ENCODE measurements around the gene DGKA. TPM values are rescaled to one million over a fixed set of nuclear protein-coding genes. Genes with fewer than 3 reads are reported as not detected.

Gene DGKA
- total and polyA plus RNA-seq, 2 of the 4 experiments (the other 2 are of a cell fraction): 71.9 to 75.1 TPM

GRCh38 chr12:55933799-55934742, 3.1 kb downstream of the DGKA start:
- peaks cover 16% of the 10 kb centered on the region for H3K9me1 ChIP-seq (ENCODE audit: insufficient read depth, low read length)
- no peak overlapping the region for H3K9ac ChIP-seq (ENCODE audit: low read depth, low read length)
- peak overlapping the region; percentile 89 for H3K14ac ChIP-seq (replicated peaks; ENCODE audit: low read depth, low read length)
- 0 out of 2 replicates have a peak overlapping the region, but pooled peaks have one; percentile 59 for H2BK120ac ChIP-seq (ENCODE audit: low read depth, low read length)
- CTCF ChIA-PET: interaction anchor here (0.6 to 1.1 kb wide), 3 partner anchors 8 to 195 kb away, joined by 3 to 4 read pairs (median 3); no protein-coding TSS in a partner anchor
- peaks cover 15% of the 10 kb centered on the region for H3K4me1 ChIP-seq (ENCODE audit: control insufficient read depth, insufficient read depth, low read length)
- H3K4ac ChIP-seq (ENCODE audit: low read depth, low read length): peak overlapping the region; percentile 91
- in situ Hi-C loops (cut with MboI; ENCODE audit: low sequenced_read_pairs) (no loop called here), dilution Hi-C loops (cut with HindIII; ENCODE audit: low sequenced_read_pairs, unreplicated experiment) (no loop called here), intact Hi-C loops (cut with micrococcal nuclease) (loop anchor here (5.0 kb wide), 2 partner anchors 117 to 192 kb away; partner anchors contain the start of genes GDF11, ORMDL2 and SARNP)
- BruUV-seq (replicated peaks): TSS peak; percentile 18
- H2BK20ac ChIP-seq (ENCODE audit: low read depth, low read length): 0 out of 2 replicates have a peak overlapping the region, but pooled peaks have one; percentile 94
- H3K23ac ChIP-seq (ENCODE audit: low read depth, low read length): peak overlapping the region; percentile 70
- peak overlapping the region; percentile 40; the same call in 1 of the 2 replicates for H3K18ac ChIP-seq (ENCODE audit: low read depth, low read length)
- H3K56ac ChIP-seq (ENCODE audit: extremely low read depth, insufficient read depth, low read length): no peak overlapping the region
- H2BK5ac ChIP-seq (ENCODE audit: low read depth, low read length, poor library complexity, severe bottlenecking): peak overlapping the region; percentile 66
- H3K36me3 ChIP-seq (ENCODE audit: control insufficient read depth, insufficient read depth, low read length): peaks cover 10% of the 10 kb centered on the region
- peak overlapping the region; percentile 71; the same call in 1 of the 2 replicates for H2AK5ac ChIP-seq (ENCODE audit: low read depth, low read length)
- peaks cover 29 to 75% of the 10 kb centered on the region in 2 experiments for H3K79me1 ChIP-seq (ENCODE audit: low read depth in 1 of 2, low read length in 2 of 2)
- H4K5ac ChIP-seq (ENCODE audit: low read depth, low read length): no peak overlapping the region
- no peak for ATAC-seq (ENCODE audit: low read depth)
- no peak overlapping the region for H3K27ac ChIP-seq (ENCODE audit: insufficient read depth, low read length)
- H3K4me3 ChIP-seq (ENCODE audit: insufficient read depth, low read depth, low read length): no peak overlapping the region
- POLR2A ChIA-PET (ENCODE audit: unreplicated experiment): interaction anchor here (0.6 kb wide), 1 partner anchor 116 kb away, joined by 3 read pairs; no protein-coding TSS in a partner anchor
- H3K9me3 ChIP-seq (ENCODE audit: control insufficient read depth, insufficient read depth, low read length): no peaks in the 10 kb centered on the region
- H3K4me2 ChIP-seq (ENCODE audit: low read depth, low read length): peak overlapping the region; percentile 75; the same call in 1 of the 2 replicates
- no peak overlapping the region for H2AK9ac ChIP-seq (replicated peaks; ENCODE audit: low read depth, low read length, poor library complexity)
- H4K20me1 ChIP-seq (ENCODE audit: insufficient read depth, low read length): no peaks in the 10 kb centered on the region
- H4K8ac ChIP-seq (ENCODE audit: low read depth in 2 of 2, low read length in 2 of 2): peak overlapping the region; percentile 6 to 85; a peak in 3 of 4 replicates
- peak overlapping the region; percentile 19; the same call in 1 of the 3 replicates for H2BK15ac ChIP-seq (ENCODE audit: low read depth, low read length)
- no peak overlapping the region for H2AFZ ChIP-seq (replicated peaks; ENCODE audit: low read length, poor library complexity)
- TF ChIP-seq CEBPB (IDR thresholded peaks at IDR 0.05; ENCODE audit: low read depth, low read length): peak; percentile 27; the same call in 1 of the 2 replicates
- TF ChIP-seq RFX5 (IDR thresholded peaks at IDR 0.05; ENCODE audit: low read depth, low read length): no peak
- no peak for TF ChIP-seq RCOR1 (IDR thresholded peaks at IDR 0.05; ENCODE audit: insufficient replicate concordance, low read length)
- no peak for DNase-seq
- no peaks in the 10 kb centered on the region for H3K27me3 ChIP-seq (ENCODE audit: control insufficient read depth, insufficient read depth, low read length)
- no CpG with 5 or more reads among the region's 1 CpG for WGBS, 2 experiments (ENCODE audit: extremely low coverage in 2 of 2, insufficient read length in 1 of 2)
- 0 out of 2 replicates have a peak overlapping the region, but pooled peaks have one; percentile 70 for H4K91ac ChIP-seq (ENCODE audit: insufficient read depth, low read depth, low read length)

All from IMR-90 (cell line).